D721Med (cell line): ENCODE results near the gene TUBGCP4.

Source experiments
- DNase-seq: peaks from one replicate; pipeline ENCODE4 v3.0.0; 2011; ENCODE audit warnings: low spot score; ENCODE audit not compliant: insufficient read length
- FAIRE-seq: peaks from 2 replicates; lab custom pipeline; 2011; peaks lifted over from hg19 to GRCh38; lab: Jason Lieb, UNC
- TF ChIP-seq, protein P1 (sequence below): IDR thresholded peaks from 2 replicates; pipeline ENCODE4 v1.5.1; 2012; ENCODE audit warnings: mild to moderate bottlenecking, control low read depth; ENCODE audit not compliant: insufficient read depth; ENCODE audit errors: missing control alignments

TUBGCP4 gene

DNA sequence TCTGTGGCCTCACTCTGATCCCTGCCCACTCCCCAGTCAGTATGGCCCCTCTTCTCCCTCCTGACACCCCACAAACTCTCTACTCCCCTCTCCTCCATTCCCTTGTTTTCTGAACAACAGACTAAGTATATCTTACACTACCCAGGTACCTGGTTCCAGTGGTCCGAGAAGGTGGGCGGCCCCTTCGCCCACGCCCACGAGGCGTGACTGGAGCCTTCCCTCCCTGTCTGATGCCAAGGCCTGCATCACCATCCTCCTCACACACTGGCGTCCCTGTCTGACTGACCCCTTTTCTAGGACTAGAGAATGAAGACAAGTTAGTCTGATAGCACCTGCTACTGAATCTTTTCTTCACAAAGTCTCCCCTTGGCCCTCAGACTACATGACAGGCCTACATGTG is 50.0 kb downstream of the TUBGCP4 start:
- DNase-seq (no peak), FAIRE-seq (no peak)
- TF ChIP-seq, protein P1, sequence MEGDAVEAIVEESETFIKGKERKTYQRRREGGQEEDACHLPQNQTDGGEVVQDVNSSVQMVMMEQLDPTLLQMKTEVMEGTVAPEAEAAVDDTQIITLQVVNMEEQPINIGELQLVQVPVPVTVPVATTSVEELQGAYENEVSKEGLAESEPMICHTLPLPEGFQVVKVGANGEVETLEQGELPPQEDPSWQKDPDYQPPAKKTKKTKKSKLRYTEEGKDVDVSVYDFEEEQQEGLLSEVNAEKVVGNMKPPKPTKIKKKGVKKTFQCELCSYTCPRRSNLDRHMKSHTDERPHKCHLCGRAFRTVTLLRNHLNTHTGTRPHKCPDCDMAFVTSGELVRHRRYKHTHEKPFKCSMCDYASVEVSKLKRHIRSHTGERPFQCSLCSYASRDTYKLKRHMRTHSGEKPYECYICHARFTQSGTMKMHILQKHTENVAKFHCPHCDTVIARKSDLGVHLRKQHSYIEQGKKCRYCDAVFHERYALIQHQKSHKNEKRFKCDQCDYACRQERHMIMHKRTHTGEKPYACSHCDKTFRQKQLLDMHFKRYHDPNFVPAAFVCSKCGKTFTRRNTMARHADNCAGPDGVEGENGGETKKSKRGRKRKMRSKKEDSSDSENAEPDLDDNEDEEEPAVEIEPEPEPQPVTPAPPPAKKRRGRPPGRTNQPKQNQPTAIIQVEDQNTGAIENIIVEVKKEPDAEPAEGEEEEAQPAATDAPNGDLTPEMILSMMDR = no peak

DNA sequence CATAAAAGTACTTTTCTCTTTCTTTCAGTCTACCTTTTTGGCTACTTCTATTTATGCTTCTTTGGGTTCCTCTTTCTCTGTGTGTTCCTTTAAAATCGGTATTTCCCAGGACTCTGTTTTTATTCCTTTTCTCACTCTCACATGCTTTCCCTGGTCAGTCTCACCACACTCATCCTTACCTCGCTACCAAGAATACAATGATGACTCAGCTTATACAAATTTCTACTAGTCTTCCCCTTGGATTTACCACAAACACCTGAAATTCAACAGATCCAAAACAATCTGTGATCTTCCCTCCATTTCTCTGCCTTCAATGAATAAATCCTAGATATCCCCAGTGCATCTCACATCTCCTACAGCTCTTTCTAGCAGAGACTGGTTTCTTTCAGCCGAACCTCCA is 52.9 kb downstream of the TUBGCP4 start:
- FAIRE-seq = no peak
- TF ChIP-seq, protein P1 = no peak

DNA sequence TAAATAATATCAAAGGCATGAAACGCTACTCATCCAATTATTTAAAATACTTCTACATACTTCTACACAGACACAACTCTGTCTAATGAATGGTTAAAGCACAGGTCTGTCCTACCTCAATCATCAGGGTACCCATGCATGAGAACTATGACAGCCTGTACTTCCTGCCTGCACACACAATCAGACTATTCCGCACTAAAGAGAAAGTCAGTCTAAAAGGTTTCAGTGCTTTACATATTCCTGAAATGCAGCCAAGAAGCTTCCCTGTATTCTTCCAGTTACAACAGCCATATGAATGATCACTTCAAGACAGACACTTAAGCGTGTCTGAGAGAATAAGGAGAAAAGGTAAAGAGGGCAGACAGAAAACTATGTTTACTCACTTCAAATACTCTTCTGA is 58.8 kb downstream of the TUBGCP4 start:
- TF ChIP-seq, protein P1 = no peak
- FAIRE-seq (no peak), DNase-seq (no peak)

More for the DNA sequence above, 52.9 kb downstream of the TUBGCP4 start:
- no peak for DNase-seq

DNA sequence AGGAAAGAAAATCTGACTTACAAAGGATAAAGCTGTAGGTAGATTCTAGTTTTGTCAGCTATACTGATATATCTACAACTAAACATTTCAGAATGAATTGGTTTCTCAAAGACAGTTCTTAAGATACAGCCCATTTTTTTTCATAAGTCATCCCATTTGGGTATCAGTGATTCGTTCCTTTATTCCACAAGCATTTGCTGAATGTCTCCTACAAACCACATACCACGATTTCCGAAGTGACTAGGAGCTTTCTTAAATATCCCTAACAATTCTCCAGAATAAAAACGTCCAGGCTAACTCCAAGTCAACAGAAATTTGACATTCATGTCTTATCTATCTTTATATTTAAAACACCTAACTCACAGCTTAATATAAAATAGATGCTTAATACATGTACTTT is 62.3 kb downstream of the TUBGCP4 start:
- FAIRE-seq = peak; percentile 11
- no peak for DNase-seq
- TF ChIP-seq, protein P1 = no peak

DNA sequence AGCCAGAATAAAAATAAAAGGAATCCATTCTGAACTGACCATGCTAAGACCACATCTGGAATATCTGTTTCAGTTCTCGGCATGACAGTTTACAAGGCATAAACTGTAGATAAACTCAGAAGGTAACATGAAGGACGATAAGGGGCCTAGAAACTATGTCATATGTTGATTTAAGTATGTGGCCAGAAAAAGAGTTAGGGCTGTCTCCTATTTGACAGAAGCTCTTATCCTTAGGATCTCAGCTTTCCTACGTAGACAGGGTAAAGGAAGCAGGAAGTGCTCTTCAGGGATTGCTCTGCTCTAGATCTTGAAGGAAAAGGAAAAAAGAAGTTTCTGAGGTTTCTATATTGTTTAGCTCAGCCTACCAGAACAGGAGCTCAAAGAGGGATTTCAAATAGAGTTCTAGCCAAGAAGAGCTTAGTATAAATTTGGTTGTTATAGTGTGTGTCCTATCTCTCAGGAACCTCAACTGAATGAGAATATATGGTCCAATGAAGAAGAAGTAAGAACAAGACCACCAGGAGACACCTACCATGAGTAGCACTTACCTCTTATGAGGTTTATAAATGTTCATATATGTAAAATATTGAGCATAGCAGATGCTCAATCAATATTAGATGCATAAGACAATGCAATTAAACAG is 62.9 kb downstream of the TUBGCP4 start:
- TF ChIP-seq, protein P1 = no peak
- FAIRE-seq = no peak
- DNase-seq = no peak

DNA sequence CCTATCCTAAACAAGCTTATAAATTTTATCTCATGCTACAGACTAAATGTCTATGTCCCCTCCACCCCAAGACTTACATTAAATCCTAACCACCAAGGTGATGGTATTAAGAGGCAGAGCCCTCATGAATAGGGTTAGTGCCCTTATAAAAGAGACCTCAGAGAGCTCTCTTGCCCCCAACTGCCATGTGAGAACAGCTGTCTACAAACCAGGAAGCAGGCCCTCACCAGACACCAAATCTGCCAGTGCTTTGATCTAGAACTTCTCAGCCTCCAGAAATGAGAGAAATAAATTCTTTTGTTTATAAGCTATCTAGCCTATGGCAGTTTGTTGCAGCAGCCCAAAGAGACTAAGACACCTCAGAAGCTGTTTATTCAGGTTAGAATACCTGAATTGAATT is 63.5 kb downstream of the TUBGCP4 start:
- no peak for FAIRE-seq
- no peak for DNase-seq
- TF ChIP-seq, protein P1 = no peak

DNA sequence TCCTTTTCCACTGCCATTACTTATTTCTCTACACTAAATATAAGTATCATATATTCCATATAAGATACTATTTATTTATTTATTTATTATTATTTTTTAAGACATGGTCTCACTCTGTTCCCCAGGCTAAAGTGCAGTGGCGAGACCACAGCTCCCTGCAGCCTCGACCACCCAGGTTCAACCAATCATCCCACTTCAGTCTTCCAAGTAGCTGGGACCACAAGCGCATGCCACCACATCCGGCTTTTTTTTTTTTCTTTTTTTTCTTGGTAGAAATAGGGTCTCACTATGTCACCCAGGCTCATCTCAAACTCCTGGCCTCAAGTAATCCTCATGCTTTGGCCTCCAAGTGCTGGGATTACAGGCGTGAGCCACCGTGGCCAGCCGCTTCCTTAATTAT is 65.5 kb downstream of the TUBGCP4 start:
- FAIRE-seq (no peak), DNase-seq (no peak)
- TF ChIP-seq, protein P1 = no peak
